ENCODE data around the gene NT5DC4.
"Not testable (repeated sequence)": the region's sequence is repeated elsewhere in the genome, so short reads cannot be mapped to it uniquely, and the experiment has no call there.

The NT5DC4 gene

DNA sequence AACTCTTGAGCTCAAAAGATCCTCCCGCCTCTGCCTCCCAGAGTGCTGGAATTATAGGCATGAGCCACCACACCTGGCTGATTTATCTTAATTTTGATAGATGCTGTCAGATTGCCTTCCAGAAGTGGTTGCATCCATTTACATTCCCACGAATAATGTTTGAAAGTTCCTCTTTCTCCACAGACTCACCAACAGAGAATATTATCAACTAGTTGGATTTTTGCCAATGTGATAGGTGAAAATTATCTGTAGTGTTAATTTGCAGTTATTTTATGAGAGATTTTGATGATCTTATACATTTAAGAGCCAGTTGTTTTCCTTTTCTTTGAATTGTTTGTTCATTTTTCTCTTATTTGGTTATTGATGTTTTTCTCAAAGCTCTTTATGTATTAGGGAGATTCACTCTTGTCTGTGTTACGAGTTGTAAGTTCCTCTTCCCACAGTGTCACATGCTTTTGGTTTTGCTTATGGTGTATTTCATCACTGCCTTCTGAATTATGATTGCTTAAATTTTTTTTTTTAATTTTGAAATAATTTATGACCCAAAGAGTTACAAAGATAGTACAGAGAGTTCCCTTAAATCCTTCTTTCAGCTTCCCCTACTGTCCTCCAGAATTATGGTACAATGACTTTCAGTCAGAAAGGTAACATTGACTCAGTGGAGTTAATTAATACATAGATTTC lies 20.7 kb upstream of the NT5DC4 start:
- DNase-seq (ENCODE audit: low spot score), result no peak

DNA sequence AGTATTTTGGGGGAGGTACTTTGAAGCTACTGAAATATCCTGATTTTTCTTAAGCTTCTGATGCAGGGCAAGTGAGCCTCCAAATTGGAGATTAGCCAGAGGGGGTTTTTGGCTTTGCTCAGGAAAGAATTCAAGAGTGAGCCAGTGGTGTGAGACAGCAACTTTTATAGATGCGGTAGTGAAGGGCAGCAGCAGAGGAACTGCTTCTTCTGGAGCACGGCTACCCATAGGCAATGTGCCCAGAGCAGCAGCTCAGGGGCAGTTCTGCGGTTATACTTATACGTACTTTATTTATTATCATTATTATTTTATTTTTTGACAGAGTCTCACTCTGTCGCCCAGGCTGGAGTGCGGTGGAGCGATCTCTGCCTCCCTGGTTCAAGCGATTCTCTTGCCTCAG lies 19.8 kb upstream of the NT5DC4 start:
- no peak for DNase-seq (ENCODE audit: low spot score)

DNA sequence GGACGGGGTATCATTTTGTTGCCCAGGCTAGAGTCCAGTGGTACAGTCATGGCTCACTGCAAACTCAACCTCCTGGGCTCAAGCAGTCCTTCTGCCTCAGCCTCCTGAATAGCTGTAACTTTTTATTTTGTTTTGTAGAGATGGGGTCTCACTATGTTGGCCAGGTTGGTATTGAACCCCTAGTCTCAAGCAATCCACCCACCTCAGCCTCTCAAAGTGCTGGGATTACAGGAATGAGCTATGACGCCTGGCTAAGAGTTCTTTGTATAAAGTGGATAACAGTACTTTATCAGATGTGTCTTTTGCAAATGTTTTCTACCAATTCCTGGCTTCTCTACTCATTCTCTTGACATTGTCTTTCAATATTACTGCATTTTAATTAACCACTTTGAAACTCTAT lies 17.1 kb upstream of the NT5DC4 start:
- DNase-seq (ENCODE audit: low spot score), result no peak

DNA sequence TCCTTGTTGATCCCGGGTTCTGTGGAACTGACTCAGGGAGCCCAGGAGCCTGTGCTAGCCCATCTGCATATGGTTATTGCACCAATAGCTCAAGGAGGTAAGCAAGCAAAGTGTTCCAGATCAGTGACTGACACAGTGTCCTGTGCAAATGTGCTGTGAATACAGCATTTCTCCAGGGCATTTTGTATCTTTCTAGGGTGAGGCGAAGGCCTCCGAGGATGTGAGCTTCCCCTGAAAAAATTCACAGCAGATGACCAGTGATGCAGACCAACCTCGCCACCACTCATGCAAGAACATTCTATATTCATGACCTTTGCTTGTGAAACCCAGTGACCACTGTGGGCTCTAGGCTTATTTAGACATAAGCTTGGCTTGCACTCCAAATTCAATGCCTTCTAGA lies 15.2 kb upstream of the NT5DC4 start:
- no peak for DNase-seq (ENCODE audit: low spot score)

- DNase-seq (ENCODE audit: low spot score), result no peak
Measured at GRCh38 chr2:112706170-112706664, 14.6 kb upstream of the NT5DC4 start.

DNA sequence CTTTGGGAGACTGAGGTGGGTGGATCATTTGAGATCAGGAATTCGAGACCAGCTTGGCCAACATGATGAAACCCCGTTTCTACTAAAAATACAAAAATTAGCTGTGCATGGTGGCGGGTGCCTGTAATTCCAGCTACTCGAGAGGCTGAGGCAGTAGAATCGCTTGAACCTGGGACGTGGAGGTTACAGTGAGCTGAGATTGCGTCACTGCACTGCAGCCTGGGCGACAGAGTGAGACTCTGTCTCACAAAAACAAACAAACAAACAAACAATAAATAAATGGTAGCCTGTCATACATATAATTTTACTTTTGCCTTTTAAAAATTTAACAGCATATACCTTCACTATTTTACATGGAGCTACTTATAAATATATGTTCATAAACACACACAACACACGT lies 13.9 kb upstream of the NT5DC4 start:
- not testable (repeated sequence) for DNase-seq (ENCODE audit: low spot score)

DNA sequence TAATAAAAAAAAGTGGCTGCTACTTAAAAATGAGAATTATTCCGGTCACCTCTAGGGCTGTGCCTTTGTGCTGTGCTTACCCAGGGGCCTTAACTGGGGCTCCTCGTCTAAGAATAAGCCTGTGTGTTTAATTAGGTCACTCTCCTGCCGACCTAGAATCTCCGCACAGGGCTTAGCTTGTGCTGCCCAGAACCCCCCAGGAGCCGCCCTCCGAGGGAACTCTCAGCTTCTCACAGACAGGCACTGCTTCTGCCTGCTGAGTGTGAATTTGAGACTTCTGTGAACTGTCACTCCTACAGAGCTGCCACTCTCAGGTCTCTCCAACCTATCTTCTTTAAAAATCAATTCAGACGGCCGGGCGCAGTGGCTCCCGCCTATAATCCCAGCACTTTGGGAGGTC lies 11.9 kb upstream of the NT5DC4 start:
- DNase-seq (ENCODE audit: low spot score), result no peak

DNA sequence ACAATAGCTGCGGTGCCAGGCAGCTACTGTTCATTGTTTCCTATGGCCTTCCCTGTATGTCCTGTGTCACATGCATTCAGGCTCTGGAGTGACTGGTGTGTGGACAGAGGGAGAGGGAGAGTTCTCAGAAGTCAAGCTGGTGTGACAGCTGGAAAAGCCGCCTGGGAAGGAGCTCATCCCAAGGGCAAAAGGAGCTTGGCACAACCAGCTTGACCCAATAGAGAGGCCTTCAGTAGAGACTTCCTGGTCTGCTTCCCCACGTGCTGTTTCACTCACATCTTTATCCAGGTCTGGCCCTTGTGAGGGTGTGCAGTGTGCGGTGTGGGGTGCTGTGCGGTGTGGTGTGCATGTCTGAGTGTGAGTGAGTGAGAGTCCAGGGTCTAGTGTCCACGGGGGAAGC lies 11.1 kb upstream of the NT5DC4 start:
- DNase-seq (ENCODE audit: low spot score), result no peak

DNA sequence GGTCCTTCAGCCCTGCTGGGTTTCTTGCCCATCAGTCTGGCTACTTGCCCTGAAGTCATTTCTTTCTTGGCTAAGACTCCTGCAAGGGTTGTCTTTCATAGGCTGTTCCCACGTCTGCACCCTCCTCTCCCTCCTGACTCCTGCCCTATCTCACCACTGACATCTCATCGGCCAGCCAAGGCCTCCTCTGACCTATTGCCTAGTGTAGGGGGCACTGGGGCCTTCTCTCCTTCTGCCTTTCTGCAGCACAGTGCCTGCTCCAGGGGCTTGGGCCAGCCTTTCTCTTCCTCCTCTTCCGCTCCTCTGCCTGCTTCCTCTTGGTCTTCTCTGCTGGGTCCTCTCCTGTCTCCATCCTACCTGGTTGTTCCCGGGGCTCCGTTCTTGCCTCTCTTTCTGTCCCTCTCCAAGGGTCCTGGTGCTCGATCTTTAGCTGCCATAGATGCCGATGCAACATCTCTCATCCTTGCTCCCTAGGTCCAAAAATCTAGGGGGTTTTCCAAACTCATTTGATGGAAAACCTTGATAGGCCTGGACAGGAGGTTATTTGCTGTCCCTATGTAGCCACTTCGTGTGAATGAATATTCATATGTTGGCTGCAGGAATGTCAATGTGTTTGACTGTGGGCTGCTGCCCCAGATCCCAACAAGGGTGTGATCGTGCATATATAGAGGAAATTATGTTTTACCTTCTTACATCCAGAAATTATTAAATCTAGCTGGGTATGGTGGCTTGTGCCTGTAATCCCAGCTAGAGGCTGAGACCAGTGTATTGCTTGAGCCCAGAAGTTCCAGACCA lies 9.7 kb upstream of the NT5DC4 start:
- DNase-seq (ENCODE audit: low spot score), result no peak

- no peak for DNase-seq (ENCODE audit: low spot score)
Measured at GRCh38 chr2:112712465-112712864, 8.4 kb upstream of the NT5DC4 start.

DNA sequence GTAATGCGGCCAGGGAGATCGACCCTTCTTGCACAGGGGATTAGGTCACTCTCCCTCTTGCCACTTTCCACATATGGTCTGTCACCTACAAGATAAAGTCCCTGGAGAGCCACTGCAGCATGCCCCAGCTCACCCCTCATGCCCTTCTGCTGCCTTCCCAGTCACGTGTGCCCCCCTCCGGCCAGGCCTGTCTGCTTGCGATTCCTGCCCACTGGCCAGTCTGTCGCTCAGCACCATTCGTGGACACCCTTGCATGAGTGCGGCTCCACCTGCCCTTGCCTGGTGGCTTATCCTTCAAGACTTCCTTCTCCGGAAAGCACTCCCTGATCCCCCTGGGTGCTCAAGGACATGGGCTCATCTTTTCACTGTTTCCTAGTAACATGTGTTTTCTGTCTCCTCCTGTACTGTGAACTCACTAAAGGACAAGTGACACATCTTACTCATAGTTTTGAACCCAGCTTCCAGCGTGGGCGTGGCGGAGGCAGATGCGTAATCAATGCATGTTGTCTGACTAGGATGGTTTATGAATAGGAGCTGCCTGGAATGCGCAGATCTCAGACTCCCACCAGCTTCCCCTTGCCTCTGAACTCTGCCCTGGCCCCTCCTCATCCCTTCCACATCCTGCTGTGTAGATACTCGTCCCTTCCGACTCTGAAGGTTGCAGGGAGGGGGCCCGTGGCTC lies 7.8 kb upstream of the NT5DC4 start:
- DNase-seq (ENCODE audit: low spot score), result no peak

GRCh38 chr2:112713585-112713925 lies 7.3 kb upstream of the NT5DC4 start:
- DNase-seq (ENCODE audit: low spot score), result no peak

DNA sequence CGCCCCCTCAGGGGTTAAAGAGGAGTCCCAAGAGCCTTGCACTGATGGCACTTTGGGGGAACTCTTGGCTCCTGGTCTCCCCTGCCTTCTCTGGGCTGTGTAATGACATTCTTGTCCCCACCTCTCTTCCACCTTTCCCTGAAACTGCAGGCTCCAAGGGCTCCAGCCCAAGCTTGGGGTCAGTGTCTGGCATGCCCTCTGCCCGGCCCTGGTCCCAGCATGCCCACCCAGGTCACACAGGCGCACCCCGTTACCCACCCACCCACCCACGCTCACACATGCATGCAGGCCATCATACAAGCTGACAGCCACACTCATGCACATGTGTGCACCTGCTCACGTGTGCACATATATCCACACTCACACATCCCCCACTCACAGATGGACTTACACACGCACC lies 6.9 kb upstream of the NT5DC4 start:
- DNase-seq (ENCODE audit: low spot score), result no peak

- DNase-seq (ENCODE audit: low spot score), result no peak
Measured at GRCh38 chr2:112714331-112714730, 6.5 kb upstream of the NT5DC4 start.

DNA sequence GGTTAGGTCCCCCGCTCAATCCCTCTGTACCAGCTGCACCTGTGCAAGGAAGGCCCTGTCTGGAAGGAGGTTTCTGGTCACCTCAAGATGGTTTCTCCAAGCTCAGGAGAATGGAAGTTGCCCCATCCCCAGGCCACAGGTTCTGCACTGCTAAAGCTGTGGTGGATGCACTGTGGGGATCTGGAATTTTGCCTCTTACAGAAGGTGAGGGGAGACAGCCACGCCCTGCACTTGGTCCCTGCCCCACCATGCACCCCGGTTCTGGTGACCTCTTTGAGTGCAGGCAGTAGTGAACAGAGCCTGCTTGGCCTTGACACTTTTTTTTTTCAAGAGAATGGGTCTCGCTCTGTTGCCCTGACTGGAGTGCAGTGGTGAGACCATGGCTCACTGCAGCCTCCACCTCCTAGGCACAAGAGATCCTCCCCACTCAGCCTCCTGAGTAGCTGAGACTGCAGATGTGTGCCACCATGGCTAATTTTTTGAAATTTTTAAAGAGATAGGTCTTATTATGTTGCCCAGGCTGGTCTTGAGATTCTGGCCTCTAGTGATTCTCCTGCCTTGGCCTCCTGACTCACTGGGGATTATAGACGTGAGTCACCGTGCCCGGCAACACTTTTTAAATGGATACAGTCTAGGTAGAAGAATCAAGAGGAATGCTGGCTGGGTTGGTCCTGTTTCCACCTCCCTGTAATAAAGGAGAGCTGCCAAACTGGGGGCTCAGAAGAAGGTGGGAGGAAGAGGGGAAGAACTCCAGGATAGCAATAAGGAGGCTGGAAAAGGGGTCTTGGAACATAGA lies 5.8 kb upstream of the NT5DC4 start:
- DNase-seq (ENCODE audit: low spot score), result no peak

GRCh38 chr2:112716094-112716493 lies 4.7 kb upstream of the NT5DC4 start:
- DNase-seq (ENCODE audit: low spot score), result not testable (repeated sequence)

- not testable (repeated sequence) for DNase-seq (ENCODE audit: low spot score)
Measured at GRCh38 chr2:112716826-112717352, 3.9 kb upstream of the NT5DC4 start.

- DNase-seq (ENCODE audit: low spot score), result no peak
Measured at GRCh38 chr2:112718863-112719370, 1.9 kb upstream of the NT5DC4 start.

DNA sequence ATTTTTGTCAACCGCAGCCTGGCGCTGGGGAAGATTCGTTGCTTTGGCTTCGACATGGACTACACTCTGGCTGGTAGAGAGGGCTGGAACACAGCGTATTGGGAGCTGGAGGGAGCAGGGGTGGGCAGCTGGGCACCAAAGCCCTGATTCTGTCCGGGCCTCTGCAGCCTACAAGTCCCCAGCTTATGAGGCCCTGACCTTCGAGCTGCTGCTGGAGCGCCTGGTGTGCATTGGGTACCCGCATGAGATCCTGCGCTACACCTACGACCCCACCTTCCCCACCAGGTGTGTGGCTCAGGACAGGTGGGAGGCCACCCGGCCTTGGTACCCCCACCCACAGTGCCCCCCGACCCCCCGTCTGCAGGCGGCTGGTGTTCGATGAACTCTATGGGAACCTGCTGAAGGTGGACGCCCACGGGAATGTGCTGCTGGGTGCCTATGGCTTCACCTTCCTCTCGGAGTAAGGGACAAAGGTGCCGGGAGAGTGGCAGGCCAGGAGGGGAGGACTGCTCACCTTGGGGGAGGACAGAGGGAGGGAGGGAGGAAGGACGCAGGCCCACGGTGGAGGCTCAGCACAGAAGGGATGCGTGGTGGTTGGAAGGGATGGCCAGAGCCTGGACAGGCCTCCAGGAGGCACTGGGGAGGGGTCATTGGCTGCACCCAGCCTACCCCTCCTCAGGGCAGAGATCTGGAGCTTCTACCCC lies 1.2 kb downstream of the NT5DC4 start:
- no peak for DNase-seq (ENCODE audit: low spot score)

- DNase-seq (ENCODE audit: low spot score), result no peak
Measured at GRCh38 chr2:112722816-112723546, 2.2 kb downstream of the NT5DC4 start.

Measured in globus pallidus (tissue), 1 donor.